ENCODE data around the gene UST.

Gene UST

DNA sequence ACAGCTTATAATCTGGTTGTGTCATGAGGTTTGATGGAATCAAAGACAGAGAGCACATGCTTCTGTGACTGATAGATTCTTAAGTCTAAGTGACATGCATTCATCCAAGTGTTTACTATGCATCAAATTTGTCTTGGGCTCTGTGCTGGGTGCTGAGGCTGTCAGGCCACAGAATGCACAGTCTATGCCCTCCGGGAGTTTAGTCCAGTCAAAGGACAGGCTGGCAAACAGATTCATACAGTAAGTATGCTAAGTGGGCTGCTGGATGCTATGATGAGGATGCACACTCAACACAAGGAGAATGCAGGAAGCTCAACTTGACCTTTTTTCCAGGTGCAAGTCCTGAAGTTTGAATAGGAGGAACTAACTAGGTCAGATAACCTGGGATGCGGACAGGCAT is 146.7 kb downstream of the UST start:
- H3K4me3 ChIP-seq (ENCODE audit: low read depth, low read length), result no peak overlapping the region
- TF ChIP-seq, protein P1, sequence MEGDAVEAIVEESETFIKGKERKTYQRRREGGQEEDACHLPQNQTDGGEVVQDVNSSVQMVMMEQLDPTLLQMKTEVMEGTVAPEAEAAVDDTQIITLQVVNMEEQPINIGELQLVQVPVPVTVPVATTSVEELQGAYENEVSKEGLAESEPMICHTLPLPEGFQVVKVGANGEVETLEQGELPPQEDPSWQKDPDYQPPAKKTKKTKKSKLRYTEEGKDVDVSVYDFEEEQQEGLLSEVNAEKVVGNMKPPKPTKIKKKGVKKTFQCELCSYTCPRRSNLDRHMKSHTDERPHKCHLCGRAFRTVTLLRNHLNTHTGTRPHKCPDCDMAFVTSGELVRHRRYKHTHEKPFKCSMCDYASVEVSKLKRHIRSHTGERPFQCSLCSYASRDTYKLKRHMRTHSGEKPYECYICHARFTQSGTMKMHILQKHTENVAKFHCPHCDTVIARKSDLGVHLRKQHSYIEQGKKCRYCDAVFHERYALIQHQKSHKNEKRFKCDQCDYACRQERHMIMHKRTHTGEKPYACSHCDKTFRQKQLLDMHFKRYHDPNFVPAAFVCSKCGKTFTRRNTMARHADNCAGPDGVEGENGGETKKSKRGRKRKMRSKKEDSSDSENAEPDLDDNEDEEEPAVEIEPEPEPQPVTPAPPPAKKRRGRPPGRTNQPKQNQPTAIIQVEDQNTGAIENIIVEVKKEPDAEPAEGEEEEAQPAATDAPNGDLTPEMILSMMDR (conservative IDR thresholded peaks at IDR 0.05; ENCODE audit: low read depth, low read length), result no peak
- DNase-seq (ENCODE audit: low read depth), result no peak

DNA sequence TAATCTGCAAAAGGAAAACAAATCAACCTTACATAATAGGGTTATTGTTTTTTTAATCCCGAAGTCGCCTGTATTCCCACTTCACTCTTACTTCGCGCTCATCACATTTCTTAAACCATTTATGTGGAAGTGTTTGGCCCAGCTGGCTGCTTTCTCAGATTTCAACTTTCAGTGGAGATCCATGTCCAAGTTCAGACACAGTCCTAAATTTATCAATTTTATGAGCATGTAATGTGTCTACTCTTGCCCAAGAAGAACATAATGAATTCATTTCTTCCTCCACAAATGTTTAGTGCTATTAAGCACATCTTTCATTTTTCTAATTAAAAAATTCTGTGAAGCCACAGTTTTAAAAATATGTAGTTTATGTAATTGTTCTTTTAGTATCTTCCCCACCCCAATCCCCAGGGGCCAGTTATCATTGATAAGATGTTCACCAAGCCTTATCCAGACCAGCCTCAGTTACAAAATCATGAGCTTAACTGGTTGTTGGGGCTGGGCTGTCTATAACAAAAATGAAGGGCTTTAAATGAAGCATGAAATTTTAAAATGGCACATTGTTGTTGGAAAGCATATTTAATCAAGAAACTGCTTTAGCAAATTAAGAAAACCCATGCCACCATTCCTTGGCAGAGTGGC is 151.7 kb downstream of the UST start:
- DNase-seq (ENCODE audit: low read depth), result no peak
- no peak overlapping the region for H3K4me3 ChIP-seq (ENCODE audit: low read depth, low read length)
- TF ChIP-seq, protein P1 (conservative IDR thresholded peaks at IDR 0.05; ENCODE audit: low read depth, low read length), result no peak

GRCh38 chr6:148904896-148905870 is 158.4 kb downstream of the UST start:
- TF ChIP-seq, protein P1 (conservative IDR thresholded peaks at IDR 0.05; ENCODE audit: low read depth, low read length), result no peak
- no peak overlapping the region for H3K4me3 ChIP-seq (ENCODE audit: low read depth, low read length)
- DNase-seq (ENCODE audit: low read depth), result no peak

GRCh38 chr6:148905901-148906300 is 159.1 kb downstream of the UST start:
- no peak for DNase-seq (ENCODE audit: low read depth)
- TF ChIP-seq, protein P1 (conservative IDR thresholded peaks at IDR 0.05; ENCODE audit: low read depth, low read length), result no peak
- H3K4me3 ChIP-seq (ENCODE audit: low read depth, low read length), result no peak overlapping the region

GRCh38 chr6:148906386-148906785 is 159.6 kb downstream of the UST start:
- DNase-seq (ENCODE audit: low read depth), result no peak
- H3K4me3 ChIP-seq (ENCODE audit: low read depth, low read length), result no peak overlapping the region
- TF ChIP-seq, protein P1 (conservative IDR thresholded peaks at IDR 0.05; ENCODE audit: low read depth, low read length), result no peak

GRCh38 chr6:148907573-148907972 is 160.7 kb downstream of the UST start:
- H3K4me3 ChIP-seq (ENCODE audit: low read depth, low read length), result no peak overlapping the region
- TF ChIP-seq, protein P1 (conservative IDR thresholded peaks at IDR 0.05; ENCODE audit: low read depth, low read length), result no peak
- no peak for DNase-seq (ENCODE audit: low read depth)
